ENCODE measurements around the gene PIK3R2. TPM values are rescaled to one million over a fixed set of nuclear protein-coding genes. Genes with fewer than 3 reads are reported as not detected.
"Not testable (repeated sequence)": the region's sequence is repeated elsewhere in the genome, so short reads cannot be mapped to it uniquely, and the experiment has no call there.

Gene PIK3R2
- 10 to 100 TPM; 11.5 to 13.0 TPM for total RNA-seq
- long read RNA-seq, donor 1, full-length matches to known transcripts = 2 of 2 reads
- long read RNA-seq, donor 1, partial matches to known transcripts = 0 of 2 reads
- long read RNA-seq, donor 1, other reads (novel, unspliced or antisense) = 0 of 2 reads
- long read RNA-seq, donor 2 = 0 reads

DNA sequence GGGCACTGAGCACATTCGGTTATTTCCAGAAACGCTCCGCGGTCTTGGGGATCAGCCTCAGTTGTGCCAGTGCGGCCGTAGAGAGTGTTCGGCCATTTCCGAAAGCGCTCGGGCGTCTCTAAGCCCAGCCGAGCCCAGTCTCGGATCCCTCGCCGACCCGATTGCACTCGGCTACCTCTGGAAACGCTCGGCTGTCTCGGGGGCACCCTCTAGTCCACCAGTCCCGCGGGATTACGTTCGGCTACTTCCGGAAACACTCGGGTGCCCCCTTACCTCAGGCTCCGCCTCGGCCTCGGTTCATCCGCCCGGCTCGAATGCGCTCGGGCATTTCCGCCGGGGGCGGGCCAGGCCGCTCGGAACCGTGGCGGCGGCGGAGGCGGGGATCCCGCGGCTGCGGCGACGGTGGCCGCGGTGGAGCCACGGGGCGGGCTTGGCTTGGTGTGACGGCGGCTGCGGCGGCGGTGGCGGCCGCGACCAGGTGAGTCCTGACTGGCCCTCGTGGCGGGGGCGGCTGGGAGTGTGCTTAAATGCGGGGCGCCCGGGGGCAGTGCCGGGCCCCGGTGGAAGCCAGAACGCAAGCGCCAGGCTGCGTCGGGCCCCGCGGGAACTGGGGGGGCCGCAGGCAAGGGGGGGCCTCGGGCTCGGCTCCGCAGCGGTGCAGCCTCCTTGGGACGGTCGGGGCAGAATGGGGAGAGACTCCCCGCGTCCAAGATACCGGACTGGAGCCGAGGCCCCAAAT is at the start of gene PIK3R2:
Gene PIK3R2 (plus strand): TSS at position 347 of the 739 bp plus-strand sequence. CDS start 2,717 bp downstream, outside the sequence.
- DNase-seq (ENCODE audit: low spot score) = peak; percentile 100
- intact Hi-C loops (cut with DNase I) = no loop called here

DNA sequence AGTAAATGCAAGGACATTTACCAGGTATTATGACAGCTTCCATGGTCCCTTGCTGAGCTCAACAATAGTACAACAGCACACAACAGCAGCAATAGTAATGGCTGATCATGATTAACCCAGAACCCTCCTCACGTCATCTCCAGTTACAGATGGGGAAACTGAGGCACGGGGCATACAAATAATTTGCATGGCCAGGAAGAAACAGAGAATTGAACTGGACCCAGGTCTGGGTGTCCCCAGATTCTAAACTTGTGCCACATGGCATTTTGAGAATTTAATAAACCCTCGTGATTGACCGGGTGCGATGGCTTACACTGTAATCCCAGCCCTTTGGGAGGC is 48.2 kb upstream of the PIK3R2 start:
- no peak for DNase-seq (ENCODE audit: low spot score)
- intact Hi-C loops (cut with DNase I) = no loop called here

DNA sequence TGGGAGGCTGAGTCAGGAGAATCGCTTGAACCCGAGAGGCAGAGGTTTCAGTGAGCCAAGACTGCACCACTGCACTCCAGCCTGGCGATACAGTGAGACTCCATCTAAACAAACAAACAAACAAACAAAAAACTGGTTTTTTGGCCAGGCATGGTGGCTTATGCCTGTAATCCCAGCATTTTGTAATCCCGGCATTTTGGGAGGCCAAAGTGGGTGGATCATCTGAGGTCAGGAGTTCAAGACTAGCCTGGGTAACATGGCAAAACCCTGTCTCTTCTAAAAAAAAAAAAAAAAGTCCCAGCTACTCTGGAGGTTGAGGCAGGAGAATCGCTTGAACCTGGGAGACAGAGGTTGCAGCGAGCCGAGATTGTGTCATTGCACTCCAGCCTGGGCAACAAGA is 47.7 kb upstream of the PIK3R2 start:
- intact Hi-C loops (cut with DNase I); DNase-seq (ENCODE audit: low spot score): not testable (repeated sequence)

DNA sequence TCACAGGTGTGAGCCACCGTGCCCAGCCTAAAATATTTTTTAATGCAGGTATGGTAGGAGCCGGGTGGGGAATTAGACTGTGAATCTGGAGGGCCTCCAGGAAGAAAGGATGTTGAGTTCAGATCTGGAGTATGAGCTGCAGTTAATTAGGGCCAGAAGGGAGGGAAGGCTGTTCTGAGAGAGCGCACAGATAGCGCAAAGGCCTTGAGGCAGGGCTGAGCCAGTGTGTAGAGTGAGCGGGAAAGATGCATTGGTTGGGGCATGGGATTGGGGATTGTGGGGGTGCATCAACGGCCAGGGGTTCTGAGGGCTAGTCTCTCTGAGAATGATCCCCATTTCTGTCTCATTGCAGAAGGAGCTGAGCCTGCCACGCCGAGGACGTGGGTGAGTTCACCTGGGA is 45.7 kb upstream of the PIK3R2 start:
- DNase-seq (ENCODE audit: low spot score) = no peak
- intact Hi-C loops (cut with DNase I) = no loop called here

DNA sequence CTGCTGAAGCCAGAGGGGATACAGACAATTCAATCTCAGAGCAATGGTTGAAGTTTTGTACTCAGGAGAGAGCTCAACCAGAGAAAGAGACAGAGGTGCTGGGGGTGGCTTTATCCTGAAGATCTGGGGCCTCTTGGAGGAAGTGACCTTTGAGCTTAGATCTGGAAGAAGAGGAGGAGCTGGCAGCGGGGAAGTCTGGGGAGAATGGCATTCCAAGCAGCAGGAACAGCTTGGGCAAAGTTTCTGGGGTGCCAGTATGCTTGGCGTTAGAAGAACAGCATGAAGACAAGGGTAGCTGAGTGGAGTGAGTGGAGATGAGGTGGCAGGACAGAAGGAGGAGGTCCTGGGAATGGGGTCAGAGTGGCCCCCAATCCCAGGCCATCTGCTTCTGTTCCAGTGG is 44.1 kb upstream of the PIK3R2 start:
- intact Hi-C loops (cut with DNase I) = no loop called here

DNA sequence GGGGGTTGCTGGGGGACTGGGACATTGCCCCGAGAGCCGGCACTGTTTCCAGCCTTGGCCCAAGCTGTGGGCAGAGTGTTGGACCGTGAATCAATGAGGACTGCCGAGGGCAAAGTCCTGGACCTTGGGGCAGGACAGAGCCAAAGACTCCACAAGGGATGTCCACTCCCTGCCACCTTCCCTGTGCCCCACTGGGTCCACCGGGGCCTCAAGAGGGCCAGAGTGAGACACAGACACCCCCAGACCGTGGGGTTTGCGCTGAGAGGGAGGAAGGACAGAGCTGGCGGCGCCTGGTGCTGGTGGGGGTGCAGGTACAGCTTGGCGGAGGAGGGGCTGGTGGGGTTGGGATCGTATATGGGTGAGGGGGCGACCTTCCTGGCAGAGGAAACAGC is 43.6 kb upstream of the PIK3R2 start:
- DNase-seq (ENCODE audit: low spot score) = no peak
- intact Hi-C loops (cut with DNase I) = no loop called here

More for the DNA sequence above, 44.1 kb upstream of the PIK3R2 start:
- no peak for DNase-seq (ENCODE audit: low spot score)

DNA sequence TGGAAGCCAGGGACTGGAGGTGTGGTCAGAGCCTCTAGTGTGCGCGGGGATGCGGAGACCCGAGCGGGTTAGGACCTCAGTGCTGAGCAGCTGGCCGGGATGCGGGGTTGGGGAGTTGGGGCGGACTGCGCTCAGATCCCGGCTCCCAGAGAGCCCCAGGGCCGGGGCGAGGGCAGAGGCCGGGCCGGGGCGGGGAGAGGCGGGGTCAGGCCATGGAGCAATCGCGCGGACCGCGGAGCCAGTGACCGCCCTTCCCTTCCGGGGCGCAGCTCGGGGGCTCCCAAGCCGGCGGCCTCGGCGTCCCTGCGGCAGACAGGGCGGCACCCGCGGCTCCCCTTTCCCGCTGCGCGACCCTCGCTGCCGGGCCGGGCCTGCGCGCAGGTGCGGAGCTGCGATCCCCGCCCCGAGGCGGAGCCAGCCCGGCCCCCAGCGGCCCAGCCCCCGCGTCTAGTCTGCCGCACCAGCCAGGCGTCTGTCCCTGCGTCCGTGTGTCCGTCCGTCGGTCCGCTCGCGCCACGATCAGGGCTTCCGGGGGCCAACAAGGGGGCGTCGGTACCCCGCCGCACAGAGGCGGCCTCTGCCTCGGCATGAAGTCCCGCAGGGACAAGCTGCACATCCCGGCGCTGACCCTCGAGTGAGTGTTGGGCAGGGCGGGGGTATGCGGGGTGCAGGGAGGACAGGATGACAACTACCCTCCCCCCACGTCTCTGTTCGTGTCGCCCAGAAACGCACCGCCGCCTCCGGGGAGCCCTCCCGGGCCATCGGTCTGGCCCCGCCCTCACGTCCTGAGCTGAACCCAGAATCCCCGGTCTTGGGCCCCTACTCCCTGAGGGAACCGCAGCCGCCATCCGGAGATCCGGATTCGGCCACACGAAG is 43.0 kb upstream of the PIK3R2 start:
- DNase-seq (ENCODE audit: low spot score) = peak; percentile 91
- intact Hi-C loops (cut with DNase I) = loop anchor here in 1 of 2 donors (5.0 kb wide), 1 partner anchor 142 kb away; no protein-coding TSS in a partner anchor

DNA sequence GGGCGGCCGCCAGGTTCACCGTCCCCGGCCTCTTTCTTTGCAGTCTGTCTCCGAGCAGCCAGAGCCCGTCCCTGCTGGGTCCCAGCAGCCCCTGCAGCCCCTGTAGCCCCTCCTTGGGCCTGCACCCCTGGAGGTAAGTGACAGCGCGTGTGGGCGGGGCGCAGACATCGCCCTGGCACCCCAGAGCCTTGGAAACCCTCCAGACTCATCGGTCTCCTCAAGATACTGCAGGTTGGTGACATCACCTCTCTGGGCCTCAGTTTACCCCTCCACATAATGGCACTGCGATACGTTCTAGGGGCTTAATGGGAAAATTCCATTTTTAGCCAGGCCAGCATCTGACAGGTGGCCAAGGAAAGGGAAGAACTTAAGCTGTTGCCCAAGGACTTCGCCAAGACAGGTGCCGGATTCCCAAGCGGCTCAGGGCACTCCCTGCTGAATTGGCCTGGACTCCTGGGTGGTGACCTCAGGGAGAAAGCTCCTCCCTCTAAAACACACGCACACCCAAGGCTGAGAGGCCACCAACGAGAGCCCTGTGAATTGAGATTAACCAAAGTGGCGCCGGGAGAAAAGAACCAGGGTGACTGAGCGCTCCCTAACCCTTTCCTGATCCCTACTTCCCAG is 42.2 kb upstream of the PIK3R2 start:
- intact Hi-C loops (cut with DNase I) = loop anchor here in 1 of 2 donors (5.0 kb wide), 1 partner anchor 142 kb away; no protein-coding TSS in a partner anchor
- no peak for DNase-seq (ENCODE audit: low spot score)

DNA sequence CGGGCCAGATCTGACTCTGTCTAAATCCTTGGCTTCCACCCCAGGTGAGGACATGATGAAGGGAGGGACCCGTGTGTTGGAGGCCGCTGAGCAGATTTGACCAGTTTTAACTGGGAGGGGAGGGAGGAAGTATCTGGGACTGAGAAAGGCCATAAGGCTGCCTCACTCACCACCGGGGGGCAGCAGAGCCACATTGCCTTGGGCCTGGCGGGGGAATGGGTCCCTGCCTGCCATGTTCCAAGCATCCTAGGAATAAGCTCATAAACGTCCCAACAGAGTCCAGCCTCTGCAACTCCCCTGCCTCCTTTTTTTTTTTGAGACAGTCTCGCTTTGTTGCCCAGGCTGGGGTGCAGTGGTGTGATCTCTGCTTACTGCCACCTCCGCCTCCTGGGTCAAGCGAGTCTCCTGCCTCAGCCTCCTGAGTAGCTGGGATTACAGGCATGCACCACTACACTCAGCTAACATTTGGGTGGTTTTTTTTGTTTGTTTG is 39.9 kb upstream of the PIK3R2 start:
- peak; percentile 95 for DNase-seq (ENCODE audit: low spot score)
- intact Hi-C loops (cut with DNase I) = loop anchor here (2.0 to 5.0 kb wide), 2 partner anchors 48 to 139 kb away; no protein-coding TSS in a partner anchor

DNA sequence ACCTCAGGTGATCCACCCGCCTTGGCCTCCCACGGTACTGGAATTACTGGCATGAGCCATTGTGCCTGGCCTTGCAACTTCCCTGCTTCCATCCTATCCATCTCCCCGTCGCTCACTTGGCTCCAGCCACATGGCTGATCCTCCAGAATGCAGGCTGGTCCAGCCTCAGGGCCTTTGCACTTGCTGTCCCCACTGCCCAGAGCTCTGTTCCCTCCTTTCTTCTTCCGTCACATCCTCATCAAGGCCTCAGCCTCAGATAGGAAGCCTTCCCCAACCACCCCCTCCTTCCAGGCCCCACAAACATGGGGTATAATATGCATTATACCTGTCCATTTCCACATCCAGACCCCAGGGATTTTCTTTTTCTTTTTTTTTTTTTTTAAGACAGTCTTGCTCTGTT is 39.1 kb upstream of the PIK3R2 start:
- DNase-seq (ENCODE audit: low spot score) = no peak
- intact Hi-C loops (cut with DNase I) = loop anchor here (2.0 to 5.0 kb wide), 2 partner anchors 47 to 138 kb away; no protein-coding TSS in a partner anchor

DNA sequence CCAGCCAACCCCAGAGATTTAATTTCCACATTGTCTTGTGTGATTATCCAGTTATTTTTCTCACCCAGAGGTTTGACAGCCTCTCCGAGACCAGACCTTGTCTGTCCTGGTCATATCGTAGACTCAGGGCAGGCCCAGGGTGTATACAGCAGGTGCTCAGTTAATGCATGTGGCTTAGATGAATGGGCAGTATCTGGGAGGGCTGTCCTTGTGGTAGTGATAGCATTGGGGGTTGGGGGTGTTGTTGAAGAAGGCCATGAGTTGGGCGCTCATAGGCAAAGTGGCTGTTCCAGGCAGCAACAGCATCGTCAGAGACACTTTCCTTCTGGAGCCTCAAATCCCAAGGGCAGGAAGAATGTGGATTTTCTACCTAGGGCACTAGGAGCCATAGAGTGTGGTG is 38.5 kb upstream of the PIK3R2 start:
- no peak for DNase-seq (ENCODE audit: low spot score)
- intact Hi-C loops (cut with DNase I) = loop anchor here in 1 of 2 donors (5.0 kb wide), 1 partner anchor 138 kb away; no protein-coding TSS in a partner anchor

DNA sequence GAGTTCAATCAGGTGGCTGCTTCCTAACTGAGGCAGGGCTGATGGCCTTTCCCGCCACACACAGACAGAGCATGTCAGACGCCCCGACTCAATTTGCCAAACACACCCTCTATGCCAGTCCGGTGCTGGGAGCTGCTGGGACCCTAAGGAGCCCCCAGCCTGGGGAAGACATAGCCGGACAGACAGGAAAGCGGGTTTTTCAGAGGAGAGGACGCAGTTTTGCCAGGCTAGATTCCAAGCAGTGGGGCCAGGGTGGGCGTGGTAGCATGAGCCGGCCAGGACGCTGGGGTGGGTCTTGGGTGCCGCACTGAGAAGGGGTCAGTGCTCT is 35.6 kb upstream of the PIK3R2 start:
- DNase-seq (ENCODE audit: low spot score) = no peak
- intact Hi-C loops (cut with DNase I) = loop anchor here in 1 of 2 donors (5.0 kb wide), 1 partner anchor 40 kb away; no protein-coding TSS in a partner anchor

DNA sequence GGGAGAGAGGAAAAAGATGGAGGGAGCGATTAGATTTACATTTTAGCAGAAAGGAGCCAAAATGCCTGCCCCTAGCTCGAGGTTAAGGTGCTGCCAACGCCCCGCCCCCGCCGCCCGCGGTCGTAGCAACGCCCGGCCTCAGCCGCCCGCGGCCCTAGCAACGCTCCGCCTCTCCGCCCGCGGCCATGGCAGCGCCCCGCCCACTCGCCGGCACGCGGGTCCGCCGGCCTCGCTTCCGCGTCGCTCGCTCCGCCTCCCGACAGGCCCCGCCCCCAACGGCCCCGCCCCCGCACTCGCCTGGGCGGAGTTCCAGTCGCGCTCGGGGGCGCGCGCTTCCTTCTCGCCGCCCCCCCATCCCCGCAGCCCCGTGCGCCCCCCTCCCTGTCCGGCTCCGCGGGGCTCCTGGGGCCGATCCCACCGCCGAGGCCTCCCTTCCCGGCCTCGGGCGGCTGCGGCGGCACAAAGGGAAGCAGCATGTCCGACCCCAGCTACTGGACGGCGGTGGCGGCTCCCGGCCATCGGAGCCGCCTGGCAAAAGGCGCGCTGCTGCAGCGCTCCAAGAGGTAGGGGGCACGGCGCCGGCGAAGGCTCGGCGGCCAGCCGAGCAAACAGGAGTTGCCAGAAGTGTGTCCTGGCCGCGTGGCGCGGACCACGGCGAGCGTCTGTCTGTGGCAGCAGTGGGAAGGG is 35.1 kb upstream of the PIK3R2 start:
- intact Hi-C loops (cut with DNase I) = loop anchor here in 1 of 2 donors (5.0 kb wide), 1 partner anchor 39 kb away; no protein-coding TSS in a partner anchor
- DNase-seq (ENCODE audit: low spot score) = peak; percentile 97

DNA sequence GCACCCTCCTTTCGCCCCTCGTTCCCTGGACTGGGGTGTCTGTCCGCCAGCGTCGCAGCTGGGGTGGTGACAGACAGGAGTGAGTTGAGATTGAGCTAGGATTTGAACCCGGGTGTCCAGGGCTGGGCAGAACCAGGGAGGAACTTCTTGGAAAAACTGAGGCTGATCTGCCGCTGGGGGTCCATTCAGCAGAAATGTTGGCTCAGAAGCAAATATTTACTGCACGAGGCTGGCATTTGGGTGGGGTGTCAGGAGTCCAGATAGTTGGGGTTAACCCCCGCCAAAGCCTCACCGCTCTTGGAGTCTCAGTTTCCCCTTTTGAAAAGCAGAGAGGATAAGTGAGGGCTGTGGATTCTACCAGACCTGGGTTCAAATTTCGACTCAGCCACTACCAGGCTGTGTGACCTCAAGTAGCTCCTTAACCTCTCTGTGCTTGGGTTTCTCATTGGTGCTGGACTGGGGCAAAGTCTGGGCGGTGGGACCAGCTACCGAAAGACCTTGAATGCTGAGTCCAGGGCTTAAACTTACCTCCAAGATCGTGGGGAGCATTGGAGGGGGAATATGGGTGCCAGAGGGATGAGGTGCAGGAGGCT is 34.4 kb upstream of the PIK3R2 start:
- intact Hi-C loops (cut with DNase I) = loop anchor here in 1 of 2 donors (5.0 kb wide), 1 partner anchor 39 kb away; no protein-coding TSS in a partner anchor
- DNase-seq (ENCODE audit: low spot score) = no peak

DNA sequence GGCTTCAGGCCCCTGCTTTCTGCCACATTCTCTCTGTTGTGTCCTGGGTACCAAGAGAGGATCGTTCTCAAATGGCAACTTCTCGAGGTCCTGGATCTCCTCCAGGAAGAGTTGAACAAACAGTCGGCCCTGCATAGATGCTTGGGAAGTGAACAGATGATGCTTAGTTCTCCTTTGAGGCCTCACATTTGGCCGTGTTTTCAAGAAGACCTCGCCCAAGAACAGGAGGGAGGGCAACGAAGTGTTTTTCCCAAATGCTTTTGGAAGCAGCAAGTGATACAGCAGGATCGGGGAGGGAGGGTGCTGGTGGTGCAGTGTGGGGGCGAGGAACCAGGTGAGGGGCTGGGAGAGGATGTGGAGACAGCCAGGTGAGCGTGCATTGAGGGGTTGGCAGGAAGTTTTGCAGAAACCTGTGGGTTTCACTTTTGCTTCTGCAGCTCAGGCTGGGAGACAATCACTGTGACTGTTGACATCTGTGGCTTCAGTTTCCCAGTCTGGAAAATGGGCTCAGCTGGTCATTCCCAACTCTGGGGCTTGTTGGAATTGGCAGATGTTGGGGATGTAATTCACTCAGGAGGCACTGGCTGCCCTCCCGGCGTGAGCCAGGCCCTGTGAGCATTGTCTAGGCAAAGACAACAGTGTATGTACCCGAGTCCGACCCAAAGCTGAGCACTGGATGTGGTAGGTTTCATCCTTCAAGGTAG is 33.8 kb upstream of the PIK3R2 start:
- intact Hi-C loops (cut with DNase I) = loop anchor here in 1 of 2 donors (5.0 kb wide), 1 partner anchor 38 kb away; no protein-coding TSS in a partner anchor
- no peak for DNase-seq (ENCODE audit: low spot score)

DNA sequence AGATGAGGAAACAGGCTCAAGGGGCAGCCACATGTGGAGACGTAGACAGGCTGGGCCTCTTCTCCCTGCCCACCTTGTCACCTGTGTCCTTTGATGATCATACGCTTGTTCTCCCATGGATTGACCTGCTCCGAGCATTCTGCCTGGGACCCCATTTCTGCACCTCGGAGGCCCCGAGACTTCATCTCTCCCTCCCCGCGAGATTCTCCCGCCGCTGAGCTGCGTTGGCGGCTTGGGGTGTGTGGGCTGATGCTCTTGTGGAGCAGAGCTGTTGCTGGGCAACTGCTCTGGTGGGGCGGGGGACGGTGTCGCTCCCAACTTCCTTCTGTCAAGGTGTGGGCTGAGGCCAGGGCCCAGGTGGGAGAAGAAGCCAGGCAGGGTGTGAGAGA is 33.3 kb upstream of the PIK3R2 start:
- no peak for DNase-seq (ENCODE audit: low spot score)
- intact Hi-C loops (cut with DNase I) = loop anchor here (5.0 to 10.0 kb wide), 2 partner anchors 38 to 785 kb away; partner anchors contain the start of genes ANO8 (in 1 of the 2) and GTPBP3 (in 1 of the 2)

DNA sequence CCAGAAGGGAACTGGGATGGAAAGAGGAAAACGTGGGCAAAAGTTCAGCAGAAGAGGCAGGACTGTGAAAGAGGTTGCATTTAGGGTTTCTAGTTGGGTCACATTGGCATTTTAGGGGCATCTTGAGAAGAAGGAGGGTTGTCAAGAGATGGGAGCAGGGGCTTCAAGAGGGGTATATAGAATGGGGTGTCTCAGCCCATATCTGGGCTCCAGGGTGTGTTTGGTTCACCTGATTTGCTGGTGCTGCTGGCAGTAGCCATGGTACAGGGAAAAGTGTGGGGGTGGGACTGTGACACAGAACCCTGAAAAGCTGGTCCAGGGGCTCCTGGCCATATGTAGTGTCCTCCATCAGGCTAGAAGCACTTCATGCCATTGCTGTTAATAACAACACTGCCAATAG is 32.8 kb upstream of the PIK3R2 start:
- DNase-seq (ENCODE audit: low spot score) = no peak
- intact Hi-C loops (cut with DNase I) = loop anchor here in 1 of 2 donors (10.0 kb wide), 1 partner anchor 785 kb away; the partner anchor contains the start of genes ANO8 and GTPBP3

Measured in posterior vena cava (tissue), 2 donors.